ENCODE results near the gene SAMD11. TPM values are rescaled to one million over a fixed set of nuclear protein-coding genes. Genes with fewer than 3 reads are reported as not detected.

The SAMD11 gene
- total RNA-seq, 1 experiment from 2014 or later: 11.5 TPM

GRCh38 chr1:981955-982558 lies 58.3 kb downstream of the SAMD11 start, which contains the start of gene PERM1:
Gene PERM1 (minus strand): TSS chr1:982093. CDS start chr1:981029, 1,064 bp downstream.
- Histone ChIP-seq H4K20me1 (ENCODE audit: insufficient read depth) (no peaks in the 10 kb centered on the region), H3K4me1 (ENCODE audit: control insufficient read depth in 1 of 2, insufficient read depth in 2 of 2, low read length in 2 of 2) (peaks cover 2 to 5% of the 10 kb centered on the region in 2 experiments; a peak in 1 of 4 replicates), H3K27ac (ENCODE audit: low read depth, low read length) (no peak within 1 kb of the TSS), H3K9ac (ENCODE audit: low read length) (no peak within 1 kb of the TSS), H2AFZ (ENCODE audit: low read depth, low read length, poor library complexity, severe bottlenecking) (no peak within 1 kb of the TSS), H3K9me2 (ENCODE audit: insufficient read depth) (no peaks in the 10 kb centered on the region), H3K79me2 (ENCODE audit: insufficient read depth, low read length) (no peaks in the 10 kb centered on the region), H3K4me2 (ENCODE audit: low read length) (no peak within 1 kb of the TSS), H3K36me3 (ENCODE audit: control insufficient read depth in 1 of 2, insufficient read depth in 2 of 2, low read length in 2 of 2) (no peaks in the 10 kb centered on the region), H3K9me3 (ENCODE audit: control insufficient read depth in 1 of 2, insufficient read depth in 1 of 2, low read depth in 1 of 2, low read length in 2 of 2) (no peaks in the 10 kb centered on the region), H3K4me3 (replicated peaks in 1 of 2; ENCODE audit: low read depth in 1 of 2, low read length in 2 of 2) (no peak within 1 kb of the TSS), H3K27me3 (ENCODE audit: insufficient read depth, low read length) (no peaks in the 10 kb centered on the region)
- intact Hi-C loops (cut with micrococcal nuclease): loop anchor here (5.0 kb wide), 1 partner anchor 80 kb away; no protein-coding TSS in a partner anchor
- ATAC-seq (no peak), DNase-seq (ENCODE audit: low read depth, low spot score) (no peak)
- ChIA-PET RAD21 (ENCODE audit: low non-redundant PET in 1 of 2, low total read pairs in 2 of 2, uncharacterized antibody in 2 of 2, unreplicated experiment in 2 of 2) (no interaction called here), CTCF (interaction anchor here (2.8 kb wide), 1 partner anchor 82 kb away, joined by 18 read pairs; no protein-coding TSS in a partner anchor), POLR2A (no interaction called here)
- no peak for TF ChIP-seq ZBTB33 (IDR thresholded peaks at IDR 0.05; ENCODE audit: extremely low read depth, insufficient replicate concordance, low read length)
- TF ChIP-seq SP1 (IDR thresholded peaks at IDR 0.05; ENCODE audit: low read depth): no peak
- TF ChIP-seq REST (IDR thresholded peaks at IDR 0.05; ENCODE audit: low read depth): no peak
- TF ChIP-seq ATF3 (IDR thresholded peaks at IDR 0.05): no peak
- no peak for TF ChIP-seq ELF1 (IDR thresholded peaks at IDR 0.05; ENCODE audit: borderline replicate concordance, low read depth)
- no peak for TF ChIP-seq TCF7L2 (IDR thresholded peaks at IDR 0.05; ENCODE audit: borderline replicate concordance, extremely low read depth, insufficient read depth, insufficient read length)
- no peak for TF ChIP-seq EZH2 (IDR thresholded peaks at IDR 0.05)
- TF ChIP-seq SRF (IDR thresholded peaks at IDR 0.05; ENCODE audit: low read depth): no peak
- TF ChIP-seq EZH2phosphoT487 (IDR thresholded peaks at IDR 0.05; ENCODE audit: borderline replicate concordance): no peak
- TF ChIP-seq RAD21 (IDR thresholded peaks at IDR 0.05; ENCODE audit: low read depth): no peak
- TF ChIP-seq ZNF274 (IDR thresholded peaks at IDR 0.05; ENCODE audit: low read depth, low read length): no peak
- TF ChIP-seq ZFX (IDR thresholded peaks at IDR 0.05): no peak
- TF ChIP-seq FOSL1 (IDR thresholded peaks at IDR 0.05; ENCODE audit: low read depth): no peak
- no peak for TF ChIP-seq YY1 (IDR thresholded peaks at IDR 0.05; ENCODE audit: extremely low read depth, insufficient replicate concordance, low read depth, low read length)
- no peak for TF ChIP-seq JUND (IDR thresholded peaks at IDR 0.05)
- no peak for TF ChIP-seq POLR2AphosphoS5 (IDR thresholded peaks at IDR 0.05; ENCODE audit: low read depth, low read length)
- no peak for TF ChIP-seq CEBPB (IDR thresholded peaks at IDR 0.05; ENCODE audit: low read depth)
- TF ChIP-seq POLR2A (IDR thresholded peaks at IDR 0.05; ENCODE audit: borderline replicate concordance, extremely low read depth, insufficient read depth, insufficient read length): no peak
- no TSS peak for BruUV-seq (replicated peaks)
